HG03159 (cell line): Measurements from ENCODE around the gene GFRA1.

Experiments used
- ATAC-seq: cut with Tn5 transposase; IDR thresholded peaks from one replicate; pipeline ENCODE4 v1.9.1; 2021; ENCODE audit warnings: mild to moderate bottlenecking, moderate library complexity; ENCODE audit not compliant: unreplicated experiment

GFRA1 gene

DNA sequence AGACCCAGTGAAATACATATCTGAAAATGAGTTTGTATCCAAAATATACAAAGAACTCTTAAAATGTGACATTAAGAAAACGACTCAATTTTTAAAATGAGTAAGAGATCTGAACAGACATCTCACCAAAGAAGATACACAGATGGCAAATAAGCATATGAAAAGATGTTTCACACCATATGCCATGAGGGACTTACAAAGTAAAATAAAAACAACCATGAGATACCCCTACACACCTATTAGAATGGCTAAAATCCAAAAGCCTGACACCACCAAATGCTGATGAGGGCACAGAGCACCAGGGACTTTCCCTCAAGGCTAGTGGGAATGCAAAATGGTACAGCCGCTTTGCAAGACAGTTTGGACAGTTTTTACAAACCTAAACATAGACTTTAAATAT lies 27.9 kb downstream of the GFRA1 start:
- ATAC-seq = no peak

GRCh38 chr10:116241642-116242410 lies 31.2 kb downstream of the GFRA1 start:
- ATAC-seq = no peak

GRCh38 chr10:116241085-116241484 lies 31.9 kb downstream of the GFRA1 start:
- no peak for ATAC-seq

DNA sequence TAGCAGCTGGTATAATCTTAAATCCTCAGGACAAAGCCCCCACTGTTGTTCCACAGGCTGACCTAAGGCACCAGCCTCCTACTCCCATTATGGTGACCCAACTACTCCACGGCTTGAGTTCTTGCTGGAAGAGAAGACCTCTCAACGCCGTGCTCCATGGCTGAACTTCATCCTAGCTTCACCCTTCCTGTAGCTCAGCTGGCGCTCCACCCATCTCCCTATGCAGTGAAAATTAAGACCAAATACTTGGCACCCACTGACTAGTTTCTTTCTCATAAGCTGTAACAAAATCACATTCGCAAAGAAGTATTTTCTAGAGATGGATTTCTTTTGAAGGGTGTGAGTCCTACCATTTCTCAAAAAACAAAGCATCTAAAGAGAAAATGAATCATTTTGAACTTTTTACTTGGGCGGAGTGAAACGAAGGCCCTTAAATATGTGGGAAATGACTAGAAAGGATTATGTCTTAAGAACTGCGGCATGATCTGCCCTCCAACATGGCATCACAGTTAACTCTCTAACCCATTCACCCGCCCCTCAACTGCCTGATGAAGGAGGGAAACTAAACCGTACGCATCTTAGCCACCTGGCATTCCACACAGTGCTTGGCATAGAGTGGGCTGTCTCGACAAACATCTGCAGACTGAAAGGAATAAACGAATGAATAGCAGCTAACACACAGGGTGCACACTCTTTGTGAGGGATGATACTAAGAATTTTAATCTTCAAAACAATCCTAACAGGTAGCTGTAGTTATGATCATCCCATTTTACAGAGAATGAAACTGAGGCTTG lies 32.7 kb downstream of the GFRA1 start:
- no peak for ATAC-seq

- no peak for ATAC-seq
Observed at GRCh38 chr10:116239229-116239628, 33.8 kb downstream of the GFRA1 start.

GRCh38 chr10:116237970-116238369 lies 35.0 kb downstream of the GFRA1 start:
- ATAC-seq = no peak

DNA sequence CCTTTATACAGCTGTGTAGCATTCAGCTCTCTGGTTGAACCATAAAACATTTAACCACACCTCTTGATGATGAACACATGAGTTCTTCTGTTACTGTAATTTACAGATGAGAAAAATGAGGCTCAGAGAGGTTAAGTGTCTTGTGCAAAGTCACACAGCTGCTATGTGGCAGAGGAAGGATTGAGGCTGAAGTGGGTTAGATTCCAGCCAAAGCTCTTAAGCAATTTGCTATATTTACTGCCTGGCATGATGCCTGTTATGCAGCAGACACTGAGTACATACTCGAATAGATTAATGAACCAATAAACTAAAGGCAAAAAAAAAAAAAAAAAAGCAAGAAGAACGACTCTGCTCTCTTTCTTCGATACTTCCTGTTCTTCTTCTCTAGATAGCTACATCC lies 35.7 kb downstream of the GFRA1 start:
- ATAC-seq = no peak

DNA sequence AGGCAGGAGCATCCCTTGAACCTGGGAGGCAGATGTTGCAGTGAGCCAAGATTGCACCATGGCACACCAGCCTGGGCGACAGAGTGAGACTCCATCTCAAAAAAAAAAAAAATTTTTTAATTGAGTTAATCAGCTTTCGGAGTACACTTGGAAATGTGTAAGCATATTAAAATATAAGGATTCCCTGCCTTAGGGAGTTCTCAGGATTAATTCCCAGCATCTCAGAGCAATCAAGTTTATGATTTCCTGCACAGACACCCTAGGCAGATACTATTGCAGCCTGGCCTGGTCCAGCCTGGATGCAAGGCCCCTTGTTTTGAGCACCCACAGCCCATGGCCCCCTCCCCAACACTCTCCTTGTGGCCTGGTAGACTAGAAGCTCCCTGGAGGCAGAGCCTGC lies 39.8 kb downstream of the GFRA1 start:
- ATAC-seq = no peak

DNA sequence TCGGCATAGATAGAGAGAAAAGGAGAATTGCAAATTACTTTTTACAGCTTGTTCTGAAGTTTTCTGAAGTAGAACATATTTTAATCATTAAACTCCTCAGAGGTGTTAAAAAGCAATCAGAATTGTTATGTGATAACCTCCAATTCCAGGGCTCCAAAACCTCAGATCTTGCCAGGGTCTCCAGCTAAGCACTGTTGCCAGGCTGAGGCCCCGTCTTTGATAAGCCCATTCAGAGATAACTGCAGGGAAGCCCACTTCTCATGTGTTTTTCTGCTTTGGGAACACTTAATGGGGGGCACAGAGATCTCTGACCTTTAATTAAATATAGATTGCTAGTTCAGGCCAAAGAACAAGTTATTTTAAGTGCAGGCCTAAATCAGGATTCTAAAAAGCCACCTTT lies 40.4 kb downstream of the GFRA1 start:
- no peak for ATAC-seq

DNA sequence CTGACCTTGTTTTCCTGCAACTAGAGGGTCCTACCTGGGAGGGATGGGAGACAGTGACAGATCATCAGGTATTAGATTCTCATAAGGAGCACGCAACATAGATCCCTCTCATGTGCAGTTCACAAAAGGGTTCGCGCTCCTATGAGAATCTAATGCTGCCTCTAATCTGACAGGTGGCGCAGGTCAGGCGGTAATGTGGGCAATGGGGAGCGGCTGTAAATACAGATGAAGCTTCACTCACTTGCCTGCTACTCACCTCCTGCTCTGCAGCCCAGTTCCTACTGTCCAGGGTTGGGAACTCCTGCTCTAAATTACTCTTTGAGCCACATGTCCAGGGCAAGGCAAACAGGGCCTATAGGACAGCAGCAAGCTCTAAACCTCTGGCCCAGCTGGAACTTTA lies 46.2 kb downstream of the GFRA1 start:
- no peak for ATAC-seq

DNA sequence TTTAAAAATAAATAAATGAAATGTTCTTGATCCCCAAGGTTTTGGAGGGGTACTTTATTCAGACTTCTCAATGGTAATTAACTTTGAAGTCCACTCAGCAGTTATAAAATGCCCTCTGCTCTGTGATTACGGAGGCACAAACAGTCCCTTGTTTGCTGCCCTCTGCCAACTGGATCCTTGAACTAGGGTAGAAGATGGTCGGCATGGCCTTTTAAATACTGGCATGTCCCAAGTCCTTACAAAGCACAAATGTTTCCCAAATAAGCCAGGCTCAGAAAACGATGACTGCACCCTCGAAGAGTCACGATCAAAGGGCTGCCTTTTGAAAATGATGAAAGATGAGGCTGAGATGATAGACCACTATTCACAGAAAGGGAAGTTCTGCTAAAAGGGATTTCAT lies 47.0 kb downstream of the GFRA1 start:
- ATAC-seq = no peak

DNA sequence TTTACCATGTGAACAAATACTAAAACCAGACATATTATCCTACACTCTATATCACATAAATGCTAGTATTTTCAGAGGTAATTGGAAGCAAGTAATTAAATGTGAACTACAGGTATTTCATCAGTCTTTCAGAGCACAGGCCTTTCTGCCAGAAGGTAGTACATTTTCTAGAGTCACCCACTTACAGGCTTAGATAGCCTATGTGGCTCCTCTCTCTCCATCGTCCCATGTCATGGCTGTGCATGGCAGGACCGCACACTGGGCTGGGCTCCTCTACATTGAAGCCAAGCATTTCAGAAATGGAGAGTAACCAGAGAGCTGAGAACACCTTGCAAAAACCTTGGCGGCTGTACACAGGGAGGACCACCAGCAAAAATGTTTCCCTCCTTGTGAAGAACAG lies 49.7 kb downstream of the GFRA1 start:
- ATAC-seq = no peak

- no peak for ATAC-seq
Observed at GRCh38 chr10:116221053-116221452, 52.0 kb downstream of the GFRA1 start.

DNA sequence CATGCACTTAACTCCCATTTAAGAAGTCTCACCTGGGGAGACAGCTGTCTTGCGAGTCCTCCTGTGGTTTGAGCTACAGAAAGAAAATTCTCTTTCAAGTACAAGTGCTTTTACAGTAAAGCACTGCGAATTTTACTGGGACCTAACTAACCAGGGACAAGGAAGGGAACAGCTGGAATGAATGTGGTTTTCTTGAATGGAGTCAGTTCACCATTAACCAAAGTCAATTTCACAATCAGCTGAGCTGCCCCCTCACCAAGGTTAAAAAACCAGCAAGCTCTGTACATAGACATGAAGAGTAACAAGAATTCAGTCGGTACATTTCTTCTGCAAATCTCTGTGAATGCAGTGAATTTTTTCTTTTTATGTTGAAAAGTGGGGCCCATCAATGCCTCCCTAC lies 56.3 kb downstream of the GFRA1 start:
- no peak for ATAC-seq

- no peak for ATAC-seq
Observed at GRCh38 chr10:116215651-116216050, 57.4 kb downstream of the GFRA1 start.

- ATAC-seq = no peak
Observed at GRCh38 chr10:116211682-116212081, 61.3 kb downstream of the GFRA1 start.

DNA sequence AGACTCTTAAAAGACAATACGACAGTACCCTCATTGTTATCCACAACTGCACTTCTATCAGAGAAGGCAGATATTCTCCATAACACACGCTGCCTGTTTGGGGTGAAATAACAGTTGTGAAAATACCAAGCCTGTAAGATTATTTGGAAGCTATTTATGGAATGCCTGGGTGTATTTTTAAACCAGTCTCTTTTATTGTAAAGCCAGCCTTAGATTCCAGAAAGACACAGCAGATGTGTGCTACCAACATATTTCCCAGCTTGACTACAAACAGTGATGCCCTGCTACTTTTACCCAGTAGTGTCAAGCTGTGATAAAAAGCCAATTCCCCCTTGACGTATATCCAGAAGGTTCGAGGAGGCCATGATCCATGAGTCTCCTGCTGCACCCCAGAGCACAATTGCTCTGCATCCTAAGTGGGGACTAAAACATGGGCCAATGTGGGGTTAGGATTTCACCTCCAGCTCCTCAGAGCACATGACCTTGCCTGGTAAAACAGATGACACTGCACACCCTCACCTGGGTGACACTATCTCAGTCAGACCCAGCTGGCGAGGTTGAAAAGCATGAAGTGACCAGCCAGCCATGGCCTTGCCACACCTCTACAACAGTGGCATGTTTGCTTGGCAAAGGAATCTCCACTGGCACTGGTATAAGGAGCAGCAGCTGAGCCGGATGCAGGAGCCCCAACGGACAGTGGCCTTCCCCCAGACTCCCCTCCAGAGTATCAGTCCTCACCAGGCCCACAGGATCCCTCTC lies 62.2 kb downstream of the GFRA1 start:
- ATAC-seq = no peak

GRCh38 chr10:116209781-116210180 lies 63.2 kb downstream of the GFRA1 start:
- no peak for ATAC-seq

- ATAC-seq = no peak
Observed at GRCh38 chr10:116208956-116209567, 63.9 kb downstream of the GFRA1 start.

GRCh38 chr10:116207690-116208089 lies 65.3 kb downstream of the GFRA1 start:
- ATAC-seq = no peak

DNA sequence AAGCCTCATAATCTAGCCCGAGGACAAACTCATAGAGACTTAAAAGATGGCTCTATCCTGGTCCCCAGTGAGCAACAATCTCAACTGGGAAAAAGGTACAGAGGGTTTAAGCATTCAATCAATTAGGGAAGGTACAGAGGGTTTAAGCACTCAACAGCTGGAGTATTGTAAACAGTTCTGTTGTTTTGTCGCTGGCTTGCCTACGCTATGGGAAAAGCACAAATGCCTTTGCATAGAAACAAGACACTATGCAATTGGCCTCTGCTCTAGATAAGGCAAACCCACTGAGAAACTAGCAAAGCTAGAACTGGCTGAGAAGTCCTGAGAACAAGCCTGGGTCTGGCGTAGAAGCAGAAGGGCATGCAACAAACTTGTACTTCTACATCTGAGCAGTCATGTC lies 69.3 kb downstream of the GFRA1 start:
- no peak for ATAC-seq
